ENCODE results near the gene EFCAB14.

- TF ChIP-seq EZH2 (IDR thresholded peaks at IDR 0.05; ENCODE audit: borderline replicate concordance, low read depth, low read length, severe bottlenecking) (no peak), CTCF (IDR thresholded peaks at IDR 0.05; ENCODE audit: borderline replicate concordance, extremely low read depth, low read length, poor library complexity, severe bottlenecking) (no peak)
Observed at GRCh38 chr1:46753985-46754384, 35.1 kb upstream of the EFCAB14 start.
